WI38 (cell line): ENCODE results near the gene SPRR5.

Experiments used
- H3K4me3 ChIP-seq: 2 replicates; pipeline ENCODE4 v1.5.1; 2011; ENCODE audit warnings: low read depth, mild to moderate bottlenecking, control low read depth, low read length
- CTCF ChIP-seq: IDR thresholded peaks from 2 replicates; pipeline ENCODE4 v1.5.1; 2012; ENCODE audit warnings: low read depth, mild to moderate bottlenecking, control low read depth, low read length

Gene SPRR5

GRCh38 chr1:152946651-152947256 is at the start of gene SPRR5:
TSS of gene SPRR5 (plus strand) at chr1:152947206. CDS start at chr1:152948555, 1,349 bp downstream.
- no peak for TF ChIP-seq CTCF
- no peak within 1 kb of the TSS for H3K4me3 ChIP-seq

- H3K4me3 ChIP-seq, result no peak overlapping the region
- no peak for TF ChIP-seq CTCF
These were observed 48.0 kb upstream of the SPRR5 start for GRCh38 chr1:152899027-152899426.

GRCh38 chr1:152899883-152900282 is 47.1 kb upstream of the SPRR5 start:
- TF ChIP-seq CTCF, result no peak
- no peak overlapping the region for H3K4me3 ChIP-seq

GRCh38 chr1:152901631-152902030 is 45.4 kb upstream of the SPRR5 start:
- H3K4me3 ChIP-seq, result no peak overlapping the region

GRCh38 chr1:152902636-152903035 is 44.4 kb upstream of the SPRR5 start:
- H3K4me3 ChIP-seq, result no peak overlapping the region
- TF ChIP-seq CTCF, result no peak

More at GRCh38 chr1:152901631-152902030, 45.4 kb upstream of the SPRR5 start:
- no peak for TF ChIP-seq CTCF

GRCh38 chr1:152904688-152905440 is 42.1 kb upstream of the SPRR5 start:
- TF ChIP-seq CTCF, result no peak
- no peak overlapping the region for H3K4me3 ChIP-seq

- no peak for TF ChIP-seq CTCF
- H3K4me3 ChIP-seq, result no peak overlapping the region
These were observed 40.9 kb upstream of the SPRR5 start for GRCh38 chr1:152906023-152906565.
